Endothelial cell (in vitro differentiated cells): ENCODE measurements around the gene CYB561A3. TPM values are rescaled to one million over a fixed set of nuclear protein-coding genes. Genes with fewer than 3 reads are reported as not detected.

Experiments
- DNase-seq: peaks from one replicate; pipeline ENCODE4 v3.0.0; 2021; ENCODE audit warnings: low spot score
- H3K27ac Mint-ChIP-seq: one replicate; pipeline ENCODE4 v1.8.0; 2021; ENCODE audit warnings: mixed read lengths, inconsistent platforms; ENCODE audit not compliant: unreplicated experiment
- H3K27me3 Mint-ChIP-seq: one replicate; pipeline ENCODE4 v1.8.0; 2021; ENCODE audit warnings: mild to moderate bottlenecking, moderate library complexity, mixed read lengths, inconsistent platforms; ENCODE audit not compliant: unreplicated experiment
- H3K36me3 Mint-ChIP-seq: one replicate; pipeline ENCODE4 v1.8.0; 2021; ENCODE audit warnings: mild to moderate bottlenecking, low read depth, mixed read lengths, inconsistent platforms; ENCODE audit not compliant: unreplicated experiment
- H3K4me1 Mint-ChIP-seq: one replicate; pipeline ENCODE4 v1.8.0; 2021; ENCODE audit warnings: mild to moderate bottlenecking, mixed read lengths, inconsistent platforms; ENCODE audit not compliant: unreplicated experiment
- H3K4me3 Mint-ChIP-seq: one replicate; pipeline ENCODE4 v1.8.0; 2021; ENCODE audit warnings: mild to moderate bottlenecking, mixed read lengths, inconsistent platforms; ENCODE audit not compliant: unreplicated experiment
- H3K9me3 Mint-ChIP-seq: one replicate; pipeline ENCODE4 v1.8.0; 2021; ENCODE audit warnings: mixed read lengths, inconsistent platforms; ENCODE audit not compliant: unreplicated experiment
- long read RNA-seq: library from polyadenylated mRNA; unstranded; transcript quantifications from one replicate; pipeline ENCODE4 v2.0.0, GENCODE V29; 2020; ENCODE audit not compliant: unreplicated experiment
- total RNA-seq: library from RNA; stranded (reverse); fragmentation: NEBNext Ultra II Directional; extraction: Animal tissue kit (Norgen Biotek cat#: 25700); gene quantifications from one replicate; pipeline ENCODE4 v1.2.1, GENCODE V29; 2021; ENCODE audit not compliant: unreplicated experiment
- TF ChIP-seq, protein P1 (sequence below): fragments of 200-600 bp; sonication (generic); IDR thresholded peaks from one replicate; pipeline ENCODE4 v1.5.0; 2021; ENCODE audit warnings: antibody characterized with exemption; ENCODE audit not compliant: unreplicated experiment

The CYB561A3 gene, protein sequence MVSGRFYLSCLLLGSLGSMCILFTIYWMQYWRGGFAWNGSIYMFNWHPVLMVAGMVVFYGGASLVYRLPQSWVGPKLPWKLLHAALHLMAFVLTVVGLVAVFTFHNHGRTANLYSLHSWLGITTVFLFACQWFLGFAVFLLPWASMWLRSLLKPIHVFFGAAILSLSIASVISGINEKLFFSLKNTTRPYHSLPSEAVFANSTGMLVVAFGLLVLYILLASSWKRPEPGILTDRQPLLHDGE
- 21.6 TPM for total RNA-seq
- long read RNA-seq, transcript CYB561A3-201 (7 exons, 3,061 nt) = minor isoform, 7 of 20 reads
- long read RNA-seq, transcript CYB561A3-203 (7 exons, 1,803 nt) = major isoform, 11 of 20 reads
- long read RNA-seq, partial matches to known transcripts = 0 of 20 reads
- long read RNA-seq, other reads (novel, unspliced or antisense) = 2 of 20 reads

DNA sequence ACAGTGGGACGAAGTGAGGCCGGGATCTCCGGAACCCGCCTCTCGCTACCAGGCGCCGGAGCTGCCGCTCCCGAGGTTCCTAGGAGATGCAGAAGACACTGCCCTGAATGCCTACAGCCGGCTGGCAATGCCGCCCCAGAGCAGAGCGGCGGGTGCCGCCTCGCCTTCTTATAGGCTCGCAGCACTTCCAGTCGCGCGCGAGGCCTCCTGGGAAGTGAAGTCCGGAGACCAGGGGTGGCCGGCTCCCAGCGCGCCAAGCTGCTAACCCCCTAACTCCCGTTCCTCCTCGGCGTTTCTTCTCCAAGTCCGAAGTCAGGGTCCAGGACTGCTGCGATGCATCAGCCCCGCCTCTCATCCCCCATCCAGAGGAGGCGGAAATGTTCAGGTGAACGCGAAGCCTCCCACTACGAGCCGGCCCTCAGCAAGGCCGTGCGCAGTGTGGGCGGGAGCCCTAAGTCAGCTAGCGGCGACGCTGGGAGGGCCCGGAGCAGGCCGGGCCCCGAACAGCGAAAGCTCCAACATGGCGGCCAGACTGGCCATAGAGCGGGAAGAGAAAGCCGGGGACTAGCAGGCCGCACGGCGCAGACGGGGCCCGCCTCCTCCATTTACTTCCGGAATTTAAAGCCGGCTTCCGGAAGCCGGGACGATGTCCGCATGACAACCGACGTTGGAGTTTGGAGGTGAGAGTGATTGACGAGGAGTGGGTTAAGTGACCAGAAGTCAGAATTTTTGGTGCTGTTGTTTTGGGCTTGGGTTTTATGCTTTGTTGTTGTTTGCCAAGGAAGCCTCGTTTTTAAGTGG is at the start of gene CYB561A3, which contains the start of gene TMEM138:
Gene CYB561A3, minus strand, starts transcription at position 142 of the 801 bp plus-strand sequence. CDS start 5,169 bp downstream, outside the sequence.
Gene TMEM138, plus strand, starts transcription at position 634 of the 801 bp plus-strand sequence. CDS start 2,017 bp downstream, outside the sequence.
- peaks cover 14% of the 10 kb centered on the region for H3K27me3 Mint-ChIP-seq
- H3K27ac Mint-ChIP-seq = peak within 1 kb of the TSS; percentile 100
- H3K36me3 Mint-ChIP-seq = peaks cover 6% of the 10 kb centered on the region
- peak; percentile 85 for DNase-seq
- peaks cover 33% of the 10 kb centered on the region for H3K4me1 Mint-ChIP-seq
- H3K4me3 Mint-ChIP-seq = peak within 1 kb of the TSS; percentile 99
- H3K9me3 Mint-ChIP-seq = no peaks in the 10 kb centered on the region
- TF ChIP-seq, protein P1, sequence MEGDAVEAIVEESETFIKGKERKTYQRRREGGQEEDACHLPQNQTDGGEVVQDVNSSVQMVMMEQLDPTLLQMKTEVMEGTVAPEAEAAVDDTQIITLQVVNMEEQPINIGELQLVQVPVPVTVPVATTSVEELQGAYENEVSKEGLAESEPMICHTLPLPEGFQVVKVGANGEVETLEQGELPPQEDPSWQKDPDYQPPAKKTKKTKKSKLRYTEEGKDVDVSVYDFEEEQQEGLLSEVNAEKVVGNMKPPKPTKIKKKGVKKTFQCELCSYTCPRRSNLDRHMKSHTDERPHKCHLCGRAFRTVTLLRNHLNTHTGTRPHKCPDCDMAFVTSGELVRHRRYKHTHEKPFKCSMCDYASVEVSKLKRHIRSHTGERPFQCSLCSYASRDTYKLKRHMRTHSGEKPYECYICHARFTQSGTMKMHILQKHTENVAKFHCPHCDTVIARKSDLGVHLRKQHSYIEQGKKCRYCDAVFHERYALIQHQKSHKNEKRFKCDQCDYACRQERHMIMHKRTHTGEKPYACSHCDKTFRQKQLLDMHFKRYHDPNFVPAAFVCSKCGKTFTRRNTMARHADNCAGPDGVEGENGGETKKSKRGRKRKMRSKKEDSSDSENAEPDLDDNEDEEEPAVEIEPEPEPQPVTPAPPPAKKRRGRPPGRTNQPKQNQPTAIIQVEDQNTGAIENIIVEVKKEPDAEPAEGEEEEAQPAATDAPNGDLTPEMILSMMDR = no peak

DNA sequence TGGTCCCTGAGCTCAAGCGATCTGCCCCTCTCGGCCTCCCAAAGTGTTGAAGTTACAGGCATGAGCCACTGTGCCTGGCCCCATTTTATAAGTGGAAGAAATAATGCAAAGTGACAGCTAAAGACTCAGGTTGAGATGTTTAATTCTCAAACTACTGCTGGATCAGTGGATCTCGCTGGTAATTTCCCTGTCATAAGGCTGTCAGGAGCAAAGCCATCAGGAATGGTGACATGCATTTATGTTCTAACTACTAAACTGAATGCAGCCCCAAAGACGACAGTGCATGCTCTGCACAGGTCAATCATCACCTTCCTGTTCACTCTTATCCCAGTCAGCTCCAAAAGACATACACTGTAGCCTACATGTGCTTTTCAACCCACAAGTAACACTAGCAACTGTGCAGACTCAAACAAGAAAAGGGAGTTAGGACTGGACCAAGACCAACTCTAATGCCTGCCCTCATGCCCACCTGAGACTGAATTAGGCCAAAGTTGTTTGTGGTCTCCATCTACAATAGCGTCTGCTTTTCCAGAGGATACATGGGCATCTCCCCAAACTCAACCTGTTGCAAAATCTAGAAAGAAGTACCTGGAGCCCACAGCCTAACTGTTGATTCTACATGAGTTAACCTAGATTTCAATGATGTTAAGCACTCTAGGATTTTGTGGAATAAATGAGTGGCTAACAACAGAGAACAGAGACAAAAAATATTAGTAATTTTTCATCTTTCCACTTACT is 45.5 kb upstream of the CYB561A3 start:
- no peak overlapping the region for H3K4me3 Mint-ChIP-seq
- no peaks in the 10 kb centered on the region for H3K9me3 Mint-ChIP-seq
- H3K27me3 Mint-ChIP-seq = peaks cover 4% of the 10 kb centered on the region
- H3K4me1 Mint-ChIP-seq = peaks cover 10% of the 10 kb centered on the region
- no peak overlapping the region for H3K27ac Mint-ChIP-seq
- TF ChIP-seq, protein P1 = no peak
- peaks cover 48% of the 10 kb centered on the region for H3K36me3 Mint-ChIP-seq
- no peak for DNase-seq

DNA sequence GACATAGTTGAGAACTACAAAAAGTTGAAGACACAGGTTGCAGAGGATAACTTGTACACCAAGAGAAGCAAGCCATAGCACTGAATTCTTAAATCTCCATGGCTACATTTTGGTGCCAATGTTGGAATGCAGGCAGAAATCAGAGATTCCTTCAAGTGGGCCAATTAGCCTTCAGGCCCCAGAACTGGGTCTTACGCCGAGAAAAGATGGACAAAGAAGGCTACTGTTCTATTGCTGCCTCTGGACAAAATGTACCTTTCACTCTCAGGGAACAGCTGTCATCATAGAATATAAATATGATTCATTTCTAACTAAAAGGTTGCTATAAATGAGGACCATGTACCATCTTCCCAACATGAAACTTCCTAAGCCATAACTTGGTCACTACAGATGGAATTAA is 44.4 kb upstream of the CYB561A3 start:
- DNase-seq = no peak
- TF ChIP-seq, protein P1 = no peak
- peaks cover 13% of the 10 kb centered on the region for H3K4me1 Mint-ChIP-seq
- no peak overlapping the region for H3K27ac Mint-ChIP-seq
- peaks cover 4% of the 10 kb centered on the region for H3K27me3 Mint-ChIP-seq
- peaks cover 39% of the 10 kb centered on the region for H3K36me3 Mint-ChIP-seq
- H3K9me3 Mint-ChIP-seq = no peaks in the 10 kb centered on the region
- H3K4me3 Mint-ChIP-seq = no peak overlapping the region

DNA sequence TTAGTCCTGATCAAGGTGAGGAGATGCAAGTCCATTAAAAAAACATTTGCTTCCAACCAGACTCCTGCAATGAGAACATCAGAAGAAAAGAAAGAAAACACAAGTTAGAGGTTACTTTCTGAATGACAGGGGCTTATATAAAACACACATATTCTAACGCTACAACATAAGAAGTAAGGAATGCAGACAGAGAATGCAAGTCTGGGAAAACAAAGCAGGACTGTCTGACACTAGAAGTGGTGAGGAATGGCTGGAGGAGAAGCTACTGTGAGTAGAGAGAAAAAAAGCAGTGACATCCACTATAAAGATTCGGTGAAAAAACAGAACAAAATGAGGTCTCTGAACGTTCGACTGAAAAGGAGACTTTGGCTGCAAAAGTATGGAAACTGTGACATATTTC is 43.0 kb upstream of the CYB561A3 start:
- TF ChIP-seq, protein P1 = no peak
- no peak for DNase-seq
- H3K36me3 Mint-ChIP-seq = peaks cover 35% of the 10 kb centered on the region
- H3K4me1 Mint-ChIP-seq = peaks cover 22% of the 10 kb centered on the region
- H3K9me3 Mint-ChIP-seq = no peaks in the 10 kb centered on the region
- H3K27me3 Mint-ChIP-seq = peaks cover 4% of the 10 kb centered on the region
- peak overlapping the region; percentile 38 for H3K27ac Mint-ChIP-seq
- no peak overlapping the region for H3K4me3 Mint-ChIP-seq
